H1 (cell line): ENCODE data around the gene GPHB5. TPM values are rescaled to one million over a fixed set of nuclear protein-coding genes. Genes with fewer than 3 reads are reported as not detected.

Experiments
- CTCF ChIA-PET: fragments of 300-600 bp; sonication (Branson Sonifier 250); formaldehyde crosslinking; loops from one replicate; lab custom pipeline; 2021; ENCODE audit not compliant: partially characterized antibody; lab: Charles Lee
- POLR2A ChIA-PET: fragments of 300-600 bp; sonication (Branson Sonifier 250); formaldehyde crosslinking; loops from one replicate; lab custom pipeline; 2021; ENCODE audit warnings: inconsistent platforms; ENCODE audit not compliant: partially characterized antibody; lab: Charles Lee
- DNase-seq, 2 experiments: peaks; one replicate each; pipeline versions ENCODE4 v3.0.0 to v3.0.0-alpha.2; 2010 to 2022; ENCODE audit warnings: low spot score in 2 of 2, low read depth in 1 of 2, mixed read lengths in 1 of 2
- FAIRE-seq: peaks from 2 replicates; lab custom pipeline; 2011; peaks lifted over from hg19 to GRCh38; lab: Jason Lieb, UNC
- H2AFZ ChIP-seq: 2 replicates; pipeline ENCODE4 v1.8.1; 2012; ENCODE audit warnings: low read length, inconsistent platforms
- H2AK5ac ChIP-seq: 2 replicates; pipeline ENCODE4 v1.6.1; 2013; ENCODE audit warnings: low read depth, low read length
- H2BK120ac ChIP-seq: replicated peaks from 2 replicates; pipeline ENCODE3; 2013; ENCODE audit warnings: low read depth, low read length, inconsistent platforms
- H2BK12ac ChIP-seq: 2 replicates; pipeline ENCODE4 v1.6.1; 2013; ENCODE audit warnings: low read depth, low read length
- H2BK15ac ChIP-seq: 2 replicates; pipeline ENCODE4 v1.6.1; 2013; ENCODE audit warnings: low read length
- H2BK20ac ChIP-seq: 2 replicates; pipeline ENCODE4 v1.6.1; 2013; ENCODE audit warnings: low read length
- H2BK5ac ChIP-seq: 2 replicates; pipeline ENCODE4 v1.6.1; 2013; ENCODE audit warnings: low read depth, low read length
- H3K14ac ChIP-seq: 2 replicates; pipeline ENCODE4 v1.6.1; 2013; ENCODE audit warnings: inconsistent platforms; ENCODE audit not compliant: insufficient read length
- H3K18ac ChIP-seq: 2 replicates; pipeline ENCODE4 v1.6.1; 2013; ENCODE audit warnings: low read length; ENCODE audit errors: extremely low read depth
- H3K23ac ChIP-seq: 2 replicates; pipeline ENCODE4 v1.6.1; 2013; ENCODE audit warnings: inconsistent platforms; ENCODE audit not compliant: insufficient read length
- H3K23me2 ChIP-seq: 2 replicates; pipeline ENCODE4 v1.6.1; 2013; ENCODE audit warnings: low read depth, low read length
- H3K27ac ChIP-seq: 2 replicates; pipeline ENCODE4 v1.6.1; 2011; ENCODE audit warnings: low read depth, low read length, inconsistent platforms
- H3K27me3 ChIP-seq, 4 experiments: replicated peaks in 1 of 4; 1 replicate in 1 of 4; 2 replicates in 3 of 4; pipeline versions ENCODE4 v1.6.1 to v1.8.1; 2011 to 2013; ENCODE audit warnings: low read length in 3 of 4, mild to moderate bottlenecking in 3 of 4, inconsistent platforms in 2 of 4, mixed read lengths in 2 of 4, moderate library complexity in 1 of 4; ENCODE audit not compliant: control insufficient read depth in 3 of 4, insufficient read depth in 3 of 4; ENCODE audit errors: extremely low read depth in 1 of 4
- H3K36me3 ChIP-seq, 4 experiments: 2 replicates each; pipeline versions ENCODE4 v1.6.1 to v1.8.1; 2011 to 2013; ENCODE audit warnings: mild to moderate bottlenecking in 4 of 4, low read length in 3 of 4, moderate library complexity in 2 of 4, control low read depth in 1 of 4, inconsistent platforms in 1 of 4; ENCODE audit not compliant: insufficient read depth in 4 of 4, control insufficient read depth in 2 of 4
- H3K4ac ChIP-seq: replicated peaks from 2 replicates; pipeline ENCODE3; 2013; ENCODE audit warnings: low read length, low read depth, mixed read lengths, inconsistent platforms; ENCODE audit not compliant: insufficient read length
- H3K4me1 ChIP-seq, 4 experiments: replicated peaks in 1 of 4; 1 replicate in 1 of 4; 2 replicates in 3 of 4; pipeline versions ENCODE4 v1.6.1 to v1.8.1; 2011 to 2013; ENCODE audit warnings: low read length in 3 of 4, inconsistent platforms in 2 of 4, mixed read lengths in 1 of 4; ENCODE audit not compliant: insufficient read depth in 4 of 4, control insufficient read depth in 3 of 4
- H3K4me2 ChIP-seq, 2 experiments: 2 replicates each; pipeline versions ENCODE4 v1.6.1 to v1.8.1; 2011 to 2013; ENCODE audit warnings: low read depth in 2 of 2, low read length in 2 of 2, control low read depth in 1 of 2, inconsistent platforms in 1 of 2, mild to moderate bottlenecking in 1 of 2; ENCODE audit not compliant: insufficient read depth in 1 of 2
- H3K4me3 ChIP-seq, 4 experiments: fragments of 200-600, 300-600 bp in 1 of 4; sonication (generic), shearing (Covaris generic), sonication (Bioruptor Twin) in 1 of 4; 2 replicates each; pipeline versions ENCODE4 v1.5.1 to v1.8.1; 2011 to 2016; ENCODE audit warnings: low read length in 4 of 4, low read depth in 3 of 4, control low read depth in 2 of 4, inconsistent platforms in 2 of 4, mild to moderate bottlenecking in 2 of 4, mixed read lengths in 1 of 4, moderate library complexity in 1 of 4; ENCODE audit not compliant: insufficient read depth in 2 of 4; ENCODE audit errors: extremely low read depth in 1 of 4
- H3K56ac ChIP-seq: replicated peaks from 2 replicates; pipeline ENCODE3; 2013; ENCODE audit warnings: low read depth, mild to moderate bottlenecking, mixed read lengths, low read length, inconsistent platforms; ENCODE audit not compliant: insufficient read length
- H3K79me1 ChIP-seq: 2 replicates; pipeline ENCODE4 v1.6.1; 2013; ENCODE audit warnings: low read depth, low read length, control low read depth
- H3K79me2 ChIP-seq, 2 experiments: 2 replicates each; pipeline versions ENCODE4 v1.6.1 to v1.8.1; 2012 to 2013; ENCODE audit warnings: low read length in 2 of 2, mild to moderate bottlenecking in 2 of 2, inconsistent platforms in 1 of 2; ENCODE audit not compliant: insufficient read depth in 2 of 2, control insufficient read depth in 1 of 2
- H3K9ac ChIP-seq, 4 experiments: replicated peaks in 1 of 4; 1 replicate in 1 of 4; 2 replicates in 3 of 4; pipeline versions ENCODE4 v1.6.1 to v1.8.1; 2011 to 2013; ENCODE audit warnings: low read depth in 3 of 4, low read length in 3 of 4, control low read depth in 2 of 4, mild to moderate bottlenecking in 2 of 4, moderate library complexity in 2 of 4, inconsistent platforms in 1 of 4; ENCODE audit errors: extremely low read depth in 1 of 4
- H3K9me3 ChIP-seq, 2 experiments: 2 replicates each; pipeline versions ENCODE4 v1.6.1 to v1.8.1; 2012 to 2013; ENCODE audit warnings: mild to moderate bottlenecking in 2 of 2, moderate library complexity in 2 of 2, control low read depth in 1 of 2, inconsistent platforms in 1 of 2, low read depth in 1 of 2, low read length in 1 of 2, mixed read lengths in 1 of 2; ENCODE audit not compliant: insufficient read depth in 2 of 2
- H4K20me1 ChIP-seq, 2 experiments: replicated peaks in 1 of 2; 2 replicates each; pipeline versions ENCODE3 to v1.8.1; 2011 to 2013; ENCODE audit warnings: inconsistent platforms in 2 of 2, low read length in 2 of 2, mild to moderate bottlenecking in 1 of 2; ENCODE audit not compliant: insufficient read depth in 2 of 2, control insufficient read depth in 1 of 2
- H4K5ac ChIP-seq: 2 replicates; pipeline ENCODE4 v1.6.1; 2013; ENCODE audit warnings: low read length, low read depth, mixed read lengths, inconsistent platforms; ENCODE audit not compliant: insufficient read length
- H4K8ac ChIP-seq: 2 replicates; pipeline ENCODE4 v1.8.0; 2013; ENCODE audit warnings: mild to moderate bottlenecking, moderate library complexity, low read length, inconsistent platforms; ENCODE audit not compliant: insufficient read depth; ENCODE audit errors: extremely low read depth
- H4K91ac ChIP-seq: replicated peaks from 2 replicates; pipeline ENCODE3; 2013; ENCODE audit warnings: low read length, mixed read lengths, inconsistent platforms; ENCODE audit not compliant: insufficient read length
- CBX5 ChIP-seq: fragments of 300-800, 300-1000 bp; sonication (generic); IDR thresholded peaks from 2 replicates; pipeline ENCODE4 v1.7.1; 2016; ENCODE audit warnings: antibody characterized with exemption, low read length, low read depth
- CBX8 ChIP-seq: fragments of 300-800, 300-1000 bp; sonication (generic); IDR thresholded peaks from 2 replicates; pipeline ENCODE4 v1.7.1; 2016; ENCODE audit warnings: low read depth, low read length, borderline replicate concordance
- TCF12 ChIP-seq: IDR thresholded peaks from 2 replicates; pipeline ENCODE4 v1.6.1; 2011; ENCODE audit warnings: low read depth, mild to moderate bottlenecking, low read length
- WGBS, 2 experiments: shearing (Covaris generic) in 1 of 2; methylation state at CpG; one replicate each; pipeline versions ENCODE4 v1.1.6 to v1.1.7; 2013 to 2015; ENCODE audit warnings: low lambda C conversion rate in 2 of 2, mixed read lengths in 2 of 2, inconsistent platforms in 1 of 2, low coverage in 1 of 2, missing lambda C conversion rate in 1 of 2; ENCODE audit not compliant: insufficient replicate concordance in 2 of 2, insufficient coverage in 1 of 2, insufficient read length in 1 of 2; ENCODE audit errors: extremely low coverage in 1 of 2, missing lambda C conversion rate in 1 of 2; 5-methylcytosine and 5-hydroxymethylcytosine counted together
- polyA plus RNA-seq, 7 experiments: library from polyadenylated mRNA; depleted of rRNA in 3 of 7; stranded (reverse) in 5 of 7; unstranded in 2 of 7; fragments of >200 nt in 5 of 7; fragments of 200-250 nt in 2 of 7; gene quantifications; 1 replicate in 5 of 7; 2 replicates in 1 of 7; 4 replicates in 1 of 7; pipeline versions ENCODE4 v1.2.1 to v1.2.3, GENCODE V29; 2011 to 2013; ENCODE audit warnings: missing spikeins in 2 of 7, mixed read lengths in 2 of 7
- total RNA-seq: library from RNA; stranded (reverse); fragmentation: NEBNext Ultra II Directional; extraction: Animal tissue kit (Norgen Biotek cat#: 25700); gene quantifications from 2 replicates; pipeline ENCODE4 v1.2.1, GENCODE V29; 2021

Gene GPHB5
- total and polyA plus RNA-seq, 2 of the 8 experiments (the other 6 are each of a cell fraction or from before 2014, with no cell fraction given), result not detected

DNA sequence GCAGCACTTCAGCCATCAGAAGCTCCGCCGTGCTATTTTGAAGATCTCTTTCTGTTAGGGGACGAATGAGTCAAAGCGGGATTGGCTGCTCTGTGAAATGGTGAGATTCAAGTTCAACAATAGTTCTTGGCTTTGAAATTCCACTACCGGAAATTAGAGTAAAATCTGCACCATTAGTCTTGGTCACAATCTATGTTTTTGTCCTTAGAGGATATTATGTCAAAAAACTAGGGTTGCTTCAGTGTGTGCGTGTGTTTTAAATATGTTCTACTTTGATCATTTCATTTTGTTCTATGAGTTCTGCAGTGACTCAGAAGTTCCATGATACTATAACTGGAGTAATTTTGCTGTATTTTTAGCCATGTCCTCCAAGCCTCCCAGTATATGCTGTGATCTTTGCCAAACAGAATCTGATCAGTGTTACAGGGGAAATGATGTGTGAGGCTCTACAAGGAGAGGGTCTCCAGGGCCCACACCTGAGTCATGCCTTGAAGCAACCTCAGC, 22.6 kb downstream of the GPHB5 start:
- Histone ChIP-seq H4K8ac (no peak overlapping the region), H2BK5ac (no peak overlapping the region), H4K91ac (no peak overlapping the region), H3K4me1 (peaks cover 0 to 5% (median 2%) of the 10 kb centered on the region in 4 experiments; a peak in 3 of 7 replicates), H3K4ac (no peak overlapping the region), H3K23me2 (no peaks in the 10 kb centered on the region), H2BK15ac (no peak overlapping the region), H3K9ac (no peak overlapping the region), H3K36me3 (no peaks in the 10 kb centered on the region), H3K9me3 (no peaks in the 10 kb centered on the region), H3K4me3 (no peak overlapping the region), H3K23ac (no peak overlapping the region), H3K56ac (no peak overlapping the region), H3K18ac (no peak overlapping the region), H2BK120ac (no peak overlapping the region), H2BK20ac (no peak overlapping the region), H2AK5ac (no peak overlapping the region), H2AFZ (no peak overlapping the region), H4K20me1 (no peaks in the 10 kb centered on the region), H2BK12ac (no peak overlapping the region), H3K27ac (no peak overlapping the region), H3K27me3 (no peaks in the 10 kb centered on the region), H3K79me2 (no peaks in the 10 kb centered on the region), H3K14ac (no peak overlapping the region), H3K79me1 (no peaks in the 10 kb centered on the region), H3K4me2 (no peak overlapping the region), H4K5ac (no peak overlapping the region)
- ChIA-PET CTCF (interaction anchor here (4.6 kb wide), 1 partner anchor 13 kb away, joined by 28 read pairs; no protein-coding TSS in a partner anchor), POLR2A (interaction anchor here (1.5 kb wide), 1 partner anchor 14 kb away, joined by 3 read pairs; no protein-coding TSS in a partner anchor)
- WGBS, 2 experiments, result 91% methylated on average over 6 of the region's 6 CpGs; no CpG with 5 or more reads in 1 of the 2 experiments
- TF ChIP-seq CBX5 (no peak), TCF12 (no peak), CBX8 (no peak)
- DNase-seq, result no peak
- FAIRE-seq, result peak; percentile 36
